GM18499 (cell line): Measurements from ENCODE around the gene DDX50.
"Not testable (repeated sequence)": the region's sequence is repeated elsewhere in the genome, so short reads cannot be mapped to it uniquely, and the experiment has no call there.

Source experiments
- ATAC-seq: cut with Tn5 transposase; IDR thresholded peaks from one replicate; pipeline ENCODE4 v1.9.1; 2021; ENCODE audit warnings: moderate number of reproducible peaks; ENCODE audit not compliant: insufficient read depth, unreplicated experiment

The DDX50 gene

DNA sequence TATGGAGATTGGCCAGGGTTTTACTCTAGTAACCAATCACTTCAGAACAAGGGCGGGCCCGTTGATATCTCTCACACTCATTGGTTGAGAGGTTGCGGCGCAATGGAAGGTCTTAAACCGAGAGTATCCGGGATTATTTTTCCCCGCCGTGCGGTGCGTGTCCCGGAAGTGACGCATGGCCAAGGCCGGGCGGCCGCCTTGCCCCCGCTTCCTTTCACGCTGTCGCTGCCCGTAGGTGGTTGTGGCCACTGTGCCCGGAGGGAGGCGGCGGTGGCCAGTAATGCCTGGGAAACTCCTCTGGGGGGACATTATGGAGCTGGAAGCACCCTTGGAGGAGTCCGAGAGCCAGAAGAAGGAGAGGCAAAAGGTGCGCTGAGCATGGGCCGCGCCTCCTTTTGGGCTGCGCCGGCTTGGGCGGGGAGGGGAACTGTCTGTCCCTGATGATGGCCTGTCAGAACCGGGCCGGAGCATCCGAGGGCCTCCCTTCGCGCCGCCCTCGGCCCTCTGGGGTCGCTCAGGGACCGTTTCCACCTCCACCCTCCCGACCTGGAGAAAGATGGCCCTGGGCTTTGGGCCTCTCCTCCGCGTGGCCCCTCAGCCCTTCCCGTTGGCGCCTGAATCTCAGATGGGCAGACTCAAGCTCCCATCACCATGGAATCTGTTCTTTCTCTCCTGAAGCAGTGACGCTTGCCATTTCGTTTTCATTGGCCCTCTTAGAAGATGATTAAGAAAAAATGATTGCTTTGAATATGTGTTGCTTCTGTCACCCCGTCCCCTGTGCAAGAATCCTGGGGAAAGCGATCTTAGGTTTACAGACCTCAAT is at the start of gene DDX50:
Gene DDX50 (plus strand): TSS at position 211 of the 823 bp plus-strand sequence. CDS start 70 bp downstream, at position 281.
- ATAC-seq: peak; percentile 94

DNA sequence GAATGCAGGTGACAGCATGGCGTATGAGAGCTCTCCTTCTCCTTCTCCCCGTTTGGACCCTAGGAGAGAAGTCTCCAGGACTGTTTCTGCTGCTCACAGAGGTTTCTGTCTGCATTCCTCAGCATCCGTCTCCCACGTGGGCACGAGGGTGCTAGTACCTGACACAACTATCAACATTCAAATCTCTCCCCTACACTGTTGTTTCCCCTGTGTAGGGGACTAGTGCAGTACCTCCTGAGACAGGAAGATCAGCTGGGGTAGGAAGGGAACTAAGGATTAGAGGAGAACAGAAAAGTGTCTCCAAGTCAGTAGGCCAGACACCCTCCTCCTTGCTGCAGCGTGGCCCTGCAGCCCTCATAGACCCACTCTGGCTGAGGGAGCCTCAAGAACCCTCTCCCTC is 44.8 kb upstream of the DDX50 start:
- no peak for ATAC-seq

DNA sequence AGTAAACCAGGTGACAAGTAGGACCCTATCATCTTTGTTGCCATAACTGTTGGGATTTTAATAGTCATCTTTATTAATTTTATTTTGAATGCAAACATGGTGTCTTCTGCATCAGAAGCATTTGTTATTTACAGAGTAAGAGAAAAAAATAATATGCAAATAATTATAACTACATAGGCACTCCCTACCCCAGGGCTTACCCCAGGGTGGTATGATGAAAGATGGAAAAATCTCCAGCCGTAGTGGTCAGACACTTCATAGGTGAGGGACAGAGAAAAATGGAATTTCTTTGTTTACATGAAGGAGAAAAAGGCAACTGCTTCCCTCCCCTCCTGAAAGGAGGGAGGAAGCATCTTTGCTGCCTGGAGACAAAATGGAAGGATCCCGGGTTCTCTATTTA is 44.1 kb upstream of the DDX50 start:
- no peak for ATAC-seq

GRCh38 chr10:68861253-68861652 is 39.9 kb upstream of the DDX50 start:
- no peak for ATAC-seq

DNA sequence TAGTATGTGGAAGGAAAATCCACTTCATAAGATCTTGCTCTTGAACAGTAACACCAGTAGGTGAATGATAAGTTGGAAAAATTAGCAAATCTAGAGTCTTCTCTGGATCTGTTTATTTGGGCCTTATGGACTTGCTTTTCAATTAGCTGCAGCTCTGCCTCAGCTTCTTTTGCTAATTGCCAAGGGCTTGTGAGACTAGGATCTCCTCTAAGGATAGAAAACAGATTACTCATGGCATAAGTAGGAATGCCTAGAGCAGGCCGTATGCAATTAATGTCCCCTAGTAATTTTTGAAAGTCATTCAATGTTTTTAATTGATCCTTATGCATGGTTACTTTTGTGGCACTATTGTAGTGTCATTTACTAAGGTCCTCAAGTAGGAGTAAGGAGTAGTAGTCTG is 36.5 kb upstream of the DDX50 start:
- no peak for ATAC-seq

DNA sequence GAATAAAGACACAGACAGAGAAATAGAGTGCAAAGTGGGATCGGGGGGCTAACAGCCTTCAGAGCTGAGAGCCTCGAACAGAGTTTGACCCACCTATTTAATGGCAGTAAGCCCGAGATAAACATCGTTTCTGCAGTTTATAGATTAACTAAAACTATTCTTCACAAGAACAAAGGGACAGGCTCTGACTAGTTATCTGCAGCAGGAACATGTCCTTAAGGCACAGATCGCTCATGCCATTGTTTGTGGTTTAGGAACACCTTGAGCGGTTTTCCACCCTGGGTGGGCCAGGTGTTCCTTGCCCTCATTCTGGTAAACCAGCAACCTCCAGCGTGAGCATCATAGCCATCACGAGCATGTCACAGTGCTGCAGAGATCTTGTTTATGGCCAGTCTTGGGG is 32.9 kb upstream of the DDX50 start:
- not testable (repeated sequence) for ATAC-seq

DNA sequence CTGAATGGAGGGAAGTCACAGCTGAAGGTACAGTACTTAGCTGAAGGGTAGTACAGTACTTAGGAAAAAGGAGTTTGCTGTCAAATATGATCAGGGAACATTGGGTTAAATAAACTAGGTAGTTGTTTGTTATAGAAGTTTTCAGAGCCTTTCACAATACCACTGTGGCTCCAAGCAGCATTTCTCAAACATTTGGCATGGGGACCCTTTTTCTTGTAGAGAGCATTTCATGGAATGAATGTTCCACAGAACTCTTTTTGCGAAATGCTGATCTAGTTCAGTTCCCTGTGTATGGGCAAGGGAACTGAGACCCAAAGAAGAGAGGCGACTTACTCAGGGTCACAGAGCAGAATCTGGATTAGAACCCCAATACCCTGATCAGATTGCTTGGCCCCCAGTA is 31.5 kb upstream of the DDX50 start:
- ATAC-seq: no peak

DNA sequence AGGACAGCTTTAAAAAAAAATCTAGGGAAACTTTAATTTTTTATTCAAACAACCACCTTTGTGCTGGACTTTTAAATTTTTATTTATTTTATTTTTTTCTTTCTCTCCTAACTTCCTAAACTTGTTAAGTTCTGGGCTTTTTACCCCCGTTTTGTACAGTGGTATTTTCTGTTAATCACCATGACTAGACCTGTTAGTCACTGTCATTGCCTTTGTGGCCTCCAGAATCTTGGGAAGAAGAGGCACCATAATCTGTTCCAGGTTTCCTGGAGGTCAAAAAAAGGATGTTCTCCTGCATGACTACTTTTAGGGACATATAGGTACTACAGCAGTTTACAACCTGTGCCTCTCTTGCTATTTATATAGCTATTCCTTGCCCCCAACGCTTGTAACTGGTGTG is 31.1 kb upstream of the DDX50 start:
- no peak for ATAC-seq

DNA sequence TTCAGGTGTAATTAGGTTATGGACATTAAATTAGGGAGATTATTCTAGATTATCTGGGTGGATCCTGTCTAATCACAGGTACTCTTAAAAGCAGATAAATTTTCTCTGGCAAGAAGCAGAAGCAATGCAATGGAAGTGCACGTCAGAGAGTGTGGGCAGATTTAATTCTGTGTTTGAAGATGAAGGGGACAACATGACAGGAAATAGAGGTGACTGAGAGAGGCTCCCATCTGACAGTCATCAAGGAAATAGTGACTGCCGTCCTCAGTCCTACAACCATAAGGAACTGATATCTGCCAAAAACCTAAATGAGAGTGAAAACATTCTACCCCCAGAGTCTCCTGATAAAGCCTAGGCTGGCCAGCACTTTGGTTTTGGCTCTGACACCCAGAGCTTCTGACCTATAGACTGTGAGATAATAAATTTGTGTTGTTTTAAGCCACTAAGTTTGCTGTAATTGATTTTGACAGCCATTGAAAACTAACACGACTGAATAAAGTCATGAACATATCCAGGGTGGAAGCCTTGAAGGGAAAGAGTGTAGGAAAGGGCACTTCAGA is 30.5 kb upstream of the DDX50 start:
- no peak for ATAC-seq

GRCh38 chr10:68871105-68871711 is 29.9 kb upstream of the DDX50 start:
- ATAC-seq: no peak

GRCh38 chr10:68871731-68872342 is 29.3 kb upstream of the DDX50 start:
- ATAC-seq: no peak

DNA sequence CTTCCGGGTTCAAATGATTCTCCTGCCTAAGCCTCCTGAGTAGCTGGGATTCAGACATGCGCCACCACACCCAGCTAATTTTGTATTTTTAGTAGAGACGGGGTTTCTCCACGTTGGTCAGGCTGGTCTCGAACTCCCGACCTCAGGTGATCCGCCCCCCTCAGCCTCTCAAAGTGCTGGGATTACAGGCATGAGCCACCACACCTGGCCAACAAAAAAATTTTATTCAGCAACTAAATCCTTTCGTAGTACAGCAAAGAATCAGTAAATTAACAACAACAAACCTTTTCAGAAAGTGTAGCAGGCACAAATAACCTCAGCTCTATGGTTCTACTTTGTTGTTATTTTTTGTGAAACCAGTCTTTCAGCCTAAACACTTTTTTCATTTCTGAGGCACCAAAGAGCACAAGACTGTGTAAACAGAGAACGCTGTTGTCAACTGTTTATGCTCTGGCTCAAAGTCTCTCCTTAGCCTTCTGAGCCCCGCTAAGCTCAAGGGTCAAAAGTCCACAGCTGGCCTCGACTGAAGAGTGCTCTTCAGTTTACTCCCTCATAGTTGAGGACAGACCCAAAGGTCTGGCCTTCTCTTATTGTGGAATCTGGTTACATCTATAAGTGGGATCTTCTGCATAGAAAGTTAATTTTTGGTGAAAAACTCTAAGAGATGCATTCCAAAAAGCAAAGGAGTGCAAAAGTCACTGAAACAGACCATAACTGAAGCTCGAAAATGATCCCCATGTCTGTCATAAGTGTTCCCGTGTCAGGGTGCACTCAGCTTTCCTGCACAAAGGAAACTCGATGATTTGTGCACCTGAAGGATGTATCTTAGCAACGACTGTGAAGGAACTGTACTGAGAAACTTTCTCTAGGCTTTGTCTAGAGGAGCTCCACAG is 24.6 kb upstream of the DDX50 start:
- no peak for ATAC-seq

GRCh38 chr10:68877482-68878110 is 23.5 kb upstream of the DDX50 start:
- no peak for ATAC-seq

GRCh38 chr10:68878496-68878895 is 22.6 kb upstream of the DDX50 start:
- ATAC-seq: no peak

GRCh38 chr10:68879628-68880027 is 21.5 kb upstream of the DDX50 start:
- ATAC-seq: no peak

DNA sequence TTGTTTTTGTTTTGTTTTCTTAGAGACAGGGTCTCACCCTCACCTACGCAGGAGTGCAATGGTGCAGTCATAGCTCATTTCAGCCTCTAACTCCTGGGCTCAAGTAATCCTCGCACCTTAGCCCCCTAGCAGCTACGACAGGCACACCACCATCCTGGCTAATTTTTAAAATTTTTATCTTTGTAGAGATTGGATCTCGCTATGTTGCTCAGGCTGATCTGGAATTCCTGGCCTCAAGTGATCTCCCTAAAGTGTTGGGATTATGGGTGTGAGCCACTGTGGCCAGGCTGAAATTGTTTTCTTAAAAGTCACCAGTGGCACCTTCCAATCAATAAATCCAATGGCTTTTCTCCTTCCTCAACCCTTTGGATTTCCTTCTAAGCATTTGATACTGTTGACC is 20.9 kb upstream of the DDX50 start:
- no peak for ATAC-seq

GRCh38 chr10:68895041-68895440 is 6.1 kb upstream of the DDX50 start:
- ATAC-seq: no peak

DNA sequence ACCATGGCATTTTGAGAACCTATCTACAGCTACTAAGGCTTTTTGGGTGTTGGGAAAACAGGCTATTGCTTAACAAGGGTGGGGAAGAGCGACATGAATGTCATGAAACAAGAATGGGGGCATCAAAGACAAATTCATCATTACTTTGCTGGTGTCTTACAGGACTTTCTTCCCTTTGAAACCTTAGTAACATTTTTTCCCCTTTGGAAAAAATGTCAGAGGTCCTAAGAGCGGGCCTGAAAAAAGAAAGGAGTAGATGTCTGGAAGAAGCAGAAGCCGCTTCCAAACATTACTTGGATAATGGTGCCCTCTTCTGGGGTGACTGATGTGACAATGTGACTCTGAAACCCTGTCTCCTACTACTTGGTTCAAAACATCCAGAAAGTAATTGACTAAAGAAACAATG is 3.8 kb upstream of the DDX50 start:
- no peak for ATAC-seq

DNA sequence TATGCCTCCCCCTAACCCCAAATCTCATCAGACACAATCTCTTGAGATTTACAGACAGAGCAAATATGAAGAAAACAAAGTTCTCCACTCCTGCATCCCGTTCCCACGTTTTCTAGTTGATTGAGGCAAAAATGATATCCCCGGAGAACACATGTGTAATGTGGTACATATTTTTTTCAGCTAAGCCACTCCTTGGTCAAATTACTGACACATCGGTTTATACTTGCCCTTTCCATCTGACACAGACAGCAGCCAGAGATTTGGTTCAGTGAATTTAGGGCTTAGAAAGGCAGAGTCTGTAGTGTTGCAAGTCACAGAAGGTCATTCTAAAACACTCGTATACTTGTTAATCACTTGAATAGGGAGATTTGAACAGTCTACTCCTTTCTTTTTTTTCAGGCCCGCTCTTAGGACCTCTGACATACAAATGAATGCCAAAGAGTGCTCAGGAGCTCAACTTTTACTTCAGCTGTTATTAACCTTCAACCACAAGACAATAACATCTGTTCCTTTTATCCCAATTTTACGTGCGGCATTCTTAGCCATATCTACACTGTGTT is 1.8 kb upstream of the DDX50 start:
- ATAC-seq: no peak
